D341Med (cell line): ENCODE measurements around the gene METTL24.

Source experiments
- DNase-seq: peaks from one replicate; pipeline ENCODE4 v3.0.0; 2012; ENCODE audit warnings: low spot score

METTL24 gene

GRCh38 chr6:110357664-110358552, at the start of gene METTL24:
Gene METTL24, minus strand, starts transcription at chr6:110358349. Its CDS starts 77 bp downstream, at chr6:110358272.
- peak; percentile 77 for DNase-seq

DNA sequence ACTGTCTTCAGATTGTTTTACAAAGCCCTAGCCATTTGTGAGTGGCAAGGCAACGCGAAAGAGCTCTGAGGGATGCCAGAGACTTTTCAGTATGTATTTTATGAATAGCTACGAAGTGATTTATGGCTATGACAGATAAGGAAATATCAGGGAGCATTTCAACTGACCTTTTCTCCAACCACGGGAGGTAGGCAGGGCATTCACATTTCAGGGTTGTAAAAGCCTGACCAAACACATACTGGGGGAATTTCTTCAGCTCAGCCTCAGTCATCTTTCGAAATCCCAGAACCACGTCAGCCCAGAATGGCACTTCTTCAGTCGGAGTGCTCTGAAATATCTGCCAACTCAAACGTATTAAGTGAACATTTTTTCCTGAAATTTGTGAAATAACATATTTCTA, 46.5 kb upstream of the METTL24 start:
- DNase-seq = no peak

DNA sequence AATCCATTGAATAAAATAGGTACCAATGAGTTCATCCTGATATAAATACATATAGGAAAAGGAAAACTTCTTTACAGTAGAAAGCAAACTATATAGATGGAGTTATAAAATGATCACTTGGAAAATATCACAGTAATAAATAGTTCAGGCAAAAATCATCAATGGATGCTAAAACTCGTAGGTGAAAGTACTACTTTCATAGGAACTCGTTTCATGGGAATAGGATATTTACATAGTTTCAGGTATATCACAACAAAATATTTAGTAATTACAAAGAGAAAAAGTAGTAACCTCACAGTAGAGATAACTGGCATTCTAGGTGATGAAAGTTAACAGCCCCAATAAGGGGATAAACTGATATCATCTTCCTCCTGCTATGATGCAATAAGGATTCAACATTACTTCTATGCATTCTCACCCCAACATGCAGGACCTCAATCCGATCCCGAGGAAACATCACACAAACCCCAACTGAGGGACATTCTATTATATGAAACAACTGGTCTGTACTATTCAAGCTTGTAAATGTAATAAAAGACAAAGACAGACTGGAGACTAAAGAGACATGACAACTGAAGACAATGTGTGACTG, 43.5 kb upstream of the METTL24 start:
- no peak for DNase-seq

GRCh38 chr6:110400208-110400607, 42.1 kb upstream of the METTL24 start:
- no peak for DNase-seq

- no peak for DNase-seq
Measured at GRCh38 chr6:110399219-110400071, 41.3 kb upstream of the METTL24 start.

GRCh38 chr6:110398778-110399177, 40.6 kb upstream of the METTL24 start:
- no peak for DNase-seq

DNA sequence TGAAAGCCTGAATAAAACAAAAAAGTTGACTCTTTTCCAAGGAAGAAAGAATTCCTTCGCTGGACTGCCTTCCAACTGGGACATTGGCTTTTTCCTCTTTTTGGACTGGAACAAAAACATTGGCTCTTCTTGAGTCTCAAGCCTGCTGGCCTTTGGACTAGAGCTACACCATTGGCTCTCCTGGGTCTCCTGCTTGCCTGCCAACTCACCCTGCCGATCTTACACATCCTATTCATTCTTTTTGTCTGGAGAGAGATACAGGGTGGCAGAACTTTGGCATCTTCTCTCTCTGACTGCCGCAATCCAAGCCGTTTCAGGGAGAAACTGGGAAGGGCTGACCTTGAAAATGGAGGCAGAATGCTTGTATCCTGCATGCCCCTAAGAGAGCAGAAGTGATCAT, 37.1 kb upstream of the METTL24 start:
- no peak for DNase-seq

GRCh38 chr6:110394409-110394808, 36.3 kb upstream of the METTL24 start:
- no peak for DNase-seq

GRCh38 chr6:110392727-110393126, 34.6 kb upstream of the METTL24 start:
- no peak for DNase-seq

DNA sequence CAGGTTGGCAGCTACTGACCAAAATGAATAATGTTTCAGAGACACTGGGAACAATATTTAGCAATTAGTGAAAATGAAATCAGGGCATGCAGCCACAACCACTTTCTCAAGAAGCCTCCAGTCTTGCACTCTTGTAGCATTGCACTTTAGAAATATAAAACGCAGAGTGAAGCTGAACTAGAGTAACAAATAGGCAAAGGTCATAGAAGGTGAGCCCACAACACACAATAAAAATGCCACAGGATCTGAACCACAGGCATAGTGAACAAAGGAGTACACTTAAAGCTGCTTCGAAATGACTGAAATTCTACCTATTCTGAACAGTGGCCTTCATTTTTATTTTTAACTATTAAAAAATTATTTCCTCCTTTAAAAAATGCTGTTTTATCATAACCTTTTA, 32.3 kb upstream of the METTL24 start:
- no peak for DNase-seq

- no peak for DNase-seq
Measured at GRCh38 chr6:110389689-110390382, 31.7 kb upstream of the METTL24 start.

DNA sequence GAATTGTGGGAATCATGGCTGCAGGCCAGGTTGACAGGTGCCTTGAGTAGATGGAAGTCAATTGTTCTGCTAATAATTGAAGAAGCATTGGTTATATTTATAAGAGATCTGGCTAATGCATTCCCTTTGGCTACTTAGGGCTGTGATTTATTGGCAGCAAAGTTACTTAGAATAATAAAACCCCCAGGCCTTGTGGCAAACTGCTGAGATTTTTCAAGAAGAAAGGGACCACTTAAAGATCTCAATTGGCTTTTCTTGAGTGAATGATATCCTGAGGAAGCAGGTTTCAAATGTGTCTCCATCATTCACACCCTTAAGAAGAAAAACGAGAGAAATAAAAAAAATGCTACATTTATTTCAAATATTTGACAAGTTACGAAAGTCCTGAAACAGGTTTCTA, 29.8 kb upstream of the METTL24 start:
- no peak for DNase-seq

GRCh38 chr6:110385458-110385863, 27.3 kb upstream of the METTL24 start:
- no peak for DNase-seq

DNA sequence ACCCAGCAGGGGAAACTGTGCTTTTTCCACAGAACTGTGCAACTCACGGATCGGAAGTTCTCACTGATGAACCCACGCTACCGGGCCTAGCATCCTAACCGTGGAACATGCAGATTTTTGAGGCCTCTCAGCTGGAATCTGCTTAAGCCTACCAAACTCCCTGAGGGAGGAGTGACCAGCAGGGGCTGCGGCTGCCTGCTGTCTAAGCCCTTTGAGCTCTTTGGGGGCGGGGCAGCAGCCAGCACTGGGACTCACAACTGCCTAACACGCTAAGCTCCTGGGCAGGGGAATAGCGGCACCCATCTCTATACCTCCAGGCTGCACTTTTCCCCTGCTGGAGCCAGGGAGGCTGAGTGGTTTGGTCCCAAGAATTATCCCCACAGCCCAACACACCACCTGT, 20.4 kb upstream of the METTL24 start:
- no peak for DNase-seq

DNA sequence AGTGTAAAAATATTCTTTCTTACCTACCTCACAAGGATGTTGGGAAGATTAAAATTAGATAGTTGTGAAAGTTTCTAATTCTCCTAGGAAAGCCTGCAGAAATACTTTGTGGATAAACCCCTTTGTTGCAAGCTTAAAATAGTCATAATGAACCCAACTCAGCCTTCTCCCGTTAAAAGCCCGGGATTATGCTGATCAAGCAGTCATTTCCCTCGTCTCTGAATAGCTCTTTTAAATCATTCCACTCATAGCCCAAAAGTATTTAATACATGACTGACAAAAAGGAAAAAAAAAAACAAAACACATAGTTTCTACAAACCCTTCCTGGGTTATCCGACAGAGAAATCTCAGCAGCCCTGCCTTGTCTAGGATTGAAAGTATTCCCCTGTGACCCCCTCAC, 10.9 kb upstream of the METTL24 start:
- no peak for DNase-seq

GRCh38 chr6:110368284-110368683, 10.1 kb upstream of the METTL24 start:
- no peak for DNase-seq

- no peak for DNase-seq
Measured at GRCh38 chr6:110367825-110368224, 9.7 kb upstream of the METTL24 start.

GRCh38 chr6:110366975-110367374, 8.8 kb upstream of the METTL24 start:
- DNase-seq = no peak

GRCh38 chr6:110366256-110366655, 8.1 kb upstream of the METTL24 start:
- no peak for DNase-seq

- DNase-seq = no peak
Measured at GRCh38 chr6:110364364-110365105, 6.4 kb upstream of the METTL24 start.

- no peak for DNase-seq
Measured at GRCh38 chr6:110363748-110364147, 5.6 kb upstream of the METTL24 start.
